HG02610 (cell line): Measurements from ENCODE around the gene ULK2.

Experiments
- ATAC-seq: cut with Tn5 transposase; IDR thresholded peaks from one replicate; pipeline ENCODE4 v1.9.1; 2021; ENCODE audit warnings: mild to moderate bottlenecking, moderate library complexity; ENCODE audit not compliant: unreplicated experiment

The ULK2 gene

GRCh38 chr17:19728084-19728495 lies 139.6 kb downstream of the ULK2 start:
- ATAC-seq: no peak

DNA sequence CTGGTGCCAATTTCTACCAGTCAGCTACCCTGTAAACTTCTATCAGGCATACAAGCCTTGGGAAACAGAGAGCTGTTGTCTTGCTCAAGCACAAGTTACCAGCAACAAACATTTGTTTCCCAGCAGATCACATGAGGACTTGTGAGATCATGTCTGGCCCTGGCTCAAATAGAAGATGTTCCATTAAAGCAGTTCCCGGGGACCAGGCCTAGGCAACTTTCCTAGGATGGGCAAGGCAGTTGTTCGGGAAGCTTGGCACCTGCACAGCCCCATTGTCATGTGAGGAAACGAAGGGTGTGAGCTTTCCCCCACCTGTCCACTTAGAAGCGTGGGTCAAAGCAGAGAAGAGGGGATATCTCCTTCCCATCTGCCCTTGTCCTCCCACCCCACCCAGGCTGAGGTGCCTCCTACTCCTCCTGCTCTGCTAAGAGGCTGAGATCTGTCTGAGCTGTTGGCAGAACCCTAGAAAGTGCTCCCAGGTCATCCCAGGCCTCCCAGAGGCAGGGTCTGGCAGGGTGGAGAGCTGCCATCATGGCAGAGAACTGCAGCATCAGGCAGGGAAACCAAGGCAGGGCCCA lies 140.1 kb downstream of the ULK2 start:
- ATAC-seq: no peak

DNA sequence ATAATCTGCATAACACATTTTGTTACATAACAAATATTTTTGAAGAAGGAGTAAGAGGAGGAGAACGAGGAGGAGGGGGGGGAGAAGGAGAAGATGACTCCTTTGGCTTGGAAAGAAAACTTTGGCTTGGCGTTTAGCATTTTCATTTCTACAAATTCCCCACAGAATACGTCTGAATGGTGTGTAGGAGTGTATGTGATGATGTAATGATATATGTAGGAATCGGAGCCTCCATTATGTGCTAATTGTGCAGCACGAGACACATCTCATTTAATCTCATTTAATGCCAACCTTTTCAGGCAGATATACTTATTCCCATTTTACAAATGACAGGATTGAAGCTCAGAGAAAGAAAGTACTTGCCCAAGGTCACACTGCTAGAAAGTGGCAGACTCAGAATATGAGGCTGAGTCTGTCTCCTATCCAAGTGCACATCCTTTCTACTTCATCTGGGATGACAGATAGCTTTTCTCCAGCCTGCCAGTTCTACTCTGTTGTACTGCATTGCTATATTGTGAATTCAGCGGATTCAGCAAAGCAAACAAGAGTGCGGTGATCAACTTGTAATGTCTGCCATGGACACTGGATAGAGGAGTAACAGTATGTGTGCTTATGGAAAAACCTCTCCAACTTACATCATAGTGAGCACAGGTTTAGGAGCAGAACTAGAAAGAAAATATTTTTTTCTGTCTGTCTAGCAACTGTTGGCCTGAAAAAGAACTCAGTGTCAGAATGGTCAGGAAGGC lies 140.9 kb downstream of the ULK2 start:
- no peak for ATAC-seq

DNA sequence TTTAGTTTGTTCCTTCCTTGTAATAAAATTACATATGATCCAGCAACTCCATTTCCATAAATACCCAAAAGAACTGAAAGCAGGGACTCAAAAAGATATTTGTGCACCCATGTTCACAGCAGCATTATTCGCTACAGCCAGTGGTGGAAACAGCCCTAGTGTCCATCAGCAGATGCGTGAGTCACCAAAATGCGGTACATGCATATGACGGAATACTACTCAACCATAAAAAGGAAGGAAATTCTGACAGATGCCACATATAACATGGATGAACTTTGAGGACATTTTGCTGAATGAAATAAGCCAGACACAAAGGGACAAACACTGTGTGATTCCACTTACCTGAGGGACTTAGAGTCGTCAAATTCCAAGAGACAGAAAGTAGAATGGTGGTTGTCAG lies 142.2 kb downstream of the ULK2 start:
- ATAC-seq: no peak

DNA sequence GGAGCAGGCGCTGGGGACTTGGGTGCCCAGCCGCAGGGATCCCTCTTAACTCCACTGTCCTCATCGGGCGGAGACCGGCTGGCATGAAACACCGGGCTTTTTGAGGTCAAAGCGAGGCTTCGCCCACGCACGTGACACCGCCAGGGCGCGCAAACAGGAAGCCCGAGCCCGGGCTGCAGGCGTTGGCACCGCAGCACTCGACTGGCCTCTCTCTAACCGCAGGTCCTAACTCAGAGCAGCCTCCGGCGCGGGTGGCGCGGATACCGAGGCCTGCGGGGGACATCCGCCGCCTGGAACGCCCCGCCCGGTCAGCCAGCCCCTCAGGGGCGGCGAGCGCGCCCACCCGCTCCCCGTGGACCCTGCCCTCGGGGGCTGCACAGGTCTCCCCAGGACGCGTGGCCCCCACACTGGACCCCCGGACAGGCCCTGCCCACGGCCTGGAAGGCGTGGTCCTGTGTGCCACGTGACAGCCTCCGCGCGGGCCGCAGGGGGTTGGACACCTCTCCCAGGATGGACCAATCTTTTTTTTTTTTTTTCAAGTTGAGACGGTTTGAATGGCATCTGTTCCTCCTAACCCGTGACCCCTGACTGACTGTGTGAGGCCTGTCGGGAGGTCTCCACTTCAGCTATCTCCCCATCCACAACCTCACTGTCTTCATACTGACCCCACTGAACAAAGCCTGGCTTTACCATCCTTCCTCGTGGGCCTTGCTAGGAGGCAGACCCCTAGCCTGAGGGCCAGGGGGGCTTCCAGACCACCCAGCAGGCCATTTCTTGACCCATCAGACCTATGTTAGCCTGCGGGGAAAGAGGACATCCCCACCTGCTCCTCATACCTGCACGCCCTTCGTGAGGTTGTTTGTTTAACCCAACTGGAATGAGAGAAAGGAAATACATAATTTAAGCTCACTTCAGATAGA lies 143.0 kb downstream of the ULK2 start:
- ATAC-seq: no peak

DNA sequence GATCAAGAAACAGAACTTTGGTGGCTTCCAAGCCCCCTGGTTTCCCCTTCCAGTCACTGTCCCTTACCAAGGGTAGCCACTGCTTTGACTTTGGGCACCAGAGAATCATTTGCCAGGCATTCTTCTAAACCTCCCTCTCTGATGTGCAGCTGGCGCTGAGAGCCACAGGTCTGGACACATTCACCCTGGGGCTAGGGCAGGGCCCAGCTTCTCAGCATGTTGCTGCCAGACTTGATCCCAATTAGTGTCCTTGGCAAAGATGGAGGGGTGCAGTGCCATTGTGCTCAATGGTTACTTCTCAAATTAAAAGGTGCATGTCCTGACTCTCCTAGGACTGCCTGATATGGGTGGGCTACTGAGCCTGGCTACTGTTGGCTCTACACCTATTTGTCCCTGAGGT lies 143.8 kb downstream of the ULK2 start:
- ATAC-seq: no peak
